Measurements from ENCODE around the gene C17orf50. TPM values are rescaled to one million over a fixed set of nuclear protein-coding genes. Genes with fewer than 3 reads are reported as not detected.

C17orf50 gene
- total RNA-seq, 2 experiments from 2014 or later: not detected

- POLR2A ChIA-PET: interaction anchor here (1.8 to 3.7 kb wide), 6 partner anchors 12 to 567 kb away, joined by 5 to 70 read pairs (median 14); partner anchors contain the start of genes AP2B1, MMP28 and PEX12
- H3K9me3 Mint-ChIP-seq: no peaks in the 10 kb centered on the region
- no peaks in the 10 kb centered on the region for H3K27me3 Mint-ChIP-seq
- DNase-seq: no peak
- no peak for ATAC-seq (ENCODE audit: low read depth)
- H3K27ac Mint-ChIP-seq: peak overlapping the region; percentile 99
- no peaks in the 10 kb centered on the region for H3K36me3 Mint-ChIP-seq
- peaks cover 37% of the 10 kb centered on the region for H3K4me1 Mint-ChIP-seq
- peak overlapping the region; percentile 93 for H3K4me3 Mint-ChIP-seq
Measured at GRCh38 chr17:35807371-35808144, 46.9 kb downstream of the C17orf50 start.

DNA sequence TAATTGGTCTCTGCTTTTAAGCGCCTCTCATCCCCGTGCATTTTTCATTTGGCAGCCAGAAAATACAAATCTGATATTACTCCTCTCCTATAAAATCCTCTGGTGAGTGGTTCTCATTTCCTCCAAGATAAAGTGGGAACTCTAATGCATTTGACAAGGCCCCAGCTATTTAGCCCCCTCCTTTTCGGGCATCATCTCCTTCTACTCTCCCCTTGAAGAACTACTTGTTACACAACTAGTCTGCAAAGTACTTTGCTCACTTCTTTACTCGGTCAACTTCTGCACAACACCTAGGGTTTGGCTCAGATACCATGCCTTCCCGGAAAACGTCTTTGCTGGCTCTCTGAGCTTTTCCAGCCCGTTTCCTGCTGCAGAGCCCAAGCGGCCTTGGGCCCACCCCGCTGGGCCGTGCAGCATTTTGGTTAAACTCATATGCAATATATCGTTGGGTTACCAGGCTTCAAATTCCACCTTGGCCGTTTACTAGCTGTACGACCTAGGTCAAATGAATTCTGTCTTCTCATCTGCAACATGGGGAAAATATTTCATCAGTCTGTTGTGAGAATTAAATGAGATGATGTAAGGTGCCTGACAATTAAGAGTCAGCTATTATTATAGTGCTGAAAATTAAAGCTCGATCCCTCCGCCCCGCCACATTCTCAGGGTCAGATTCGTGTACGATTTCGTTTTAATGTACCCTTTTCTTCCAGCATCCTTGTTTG lies 47.7 kb downstream of the C17orf50 start:
- Mint-ChIP-seq H3K9me3 (no peaks in the 10 kb centered on the region), H3K36me3 (no peaks in the 10 kb centered on the region), H3K4me3 (peak overlapping the region; percentile 93), H3K27me3 (no peaks in the 10 kb centered on the region), H3K27ac (peak overlapping the region; percentile 99), H3K4me1 (peaks cover 41% of the 10 kb centered on the region)
- POLR2A ChIA-PET: interaction anchor here (0.7 to 3.7 kb wide), 37 partner anchors 8 to 689 kb away, joined by 3 to 70 read pairs (median 5); partner anchors contain the start of genes AP2B1, C17orf50, MMP28 and PEX12
- DNase-seq: no peak
- no peak for ATAC-seq (ENCODE audit: low read depth)

- no peaks in the 10 kb centered on the region for H3K27me3 Mint-ChIP-seq
- peak within 1 kb of the TSS; percentile 93 for H3K4me3 Mint-ChIP-seq
- POLR2A ChIA-PET: interaction anchor here (0.7 to 3.7 kb wide), 42 partner anchors 8 to 689 kb away, joined by 3 to 70 read pairs (median 5); partner anchors contain the start of genes AP2B1, C17orf50, MMP28 and PEX12
- DNase-seq (peak; percentile 98), ATAC-seq (ENCODE audit: low read depth) (peak; percentile 92)
- peak within 1 kb of the TSS; percentile 99 for H3K27ac Mint-ChIP-seq
- no peaks in the 10 kb centered on the region for H3K9me3 Mint-ChIP-seq
- H3K36me3 Mint-ChIP-seq: no peaks in the 10 kb centered on the region
- peaks cover 46% of the 10 kb centered on the region for H3K4me1 Mint-ChIP-seq
Measured at GRCh38 chr17:35808962-35809854, 48.5 kb downstream of the C17orf50 start, which contains the start of gene TAF15. TAF15 (plus strand) TSS chr17:35809484; CDS start chr17:35809570, 86 bp downstream.

DNA sequence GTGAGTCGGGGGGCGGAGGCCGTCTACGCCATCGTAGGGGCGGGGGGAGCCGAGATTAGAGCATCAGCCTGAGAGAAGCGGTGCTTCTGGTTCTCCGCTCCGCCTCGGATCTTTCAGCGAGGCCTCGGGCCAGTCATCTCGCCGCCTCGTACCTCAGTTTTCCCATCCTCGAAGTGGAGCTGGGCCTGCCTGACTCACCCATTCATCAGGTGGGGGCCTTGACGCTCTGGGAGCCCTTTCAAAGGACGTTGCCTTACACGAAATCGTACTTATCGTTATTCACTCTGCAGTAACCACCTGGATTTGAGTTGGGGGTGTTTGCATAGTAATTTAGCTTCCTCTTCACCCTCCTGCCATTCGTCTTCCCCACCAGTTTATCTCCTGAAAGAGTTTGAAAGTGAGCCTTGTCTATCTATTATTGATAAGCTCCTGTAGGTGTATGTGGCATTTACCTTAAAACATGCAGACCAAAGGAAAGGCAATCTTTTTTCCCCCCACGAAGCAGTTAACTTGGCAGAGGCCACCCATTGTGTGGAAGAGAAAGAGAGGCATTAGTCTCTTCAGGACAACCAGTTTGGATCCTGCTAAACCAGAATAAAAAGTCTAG lies 49.3 kb downstream of the C17orf50 start:
- no peaks in the 10 kb centered on the region for H3K9me3 Mint-ChIP-seq
- H3K36me3 Mint-ChIP-seq: no peaks in the 10 kb centered on the region
- no peaks in the 10 kb centered on the region for H3K27me3 Mint-ChIP-seq
- POLR2A ChIA-PET: interaction anchor here (0.5 to 3.7 kb wide), 20 partner anchors 10 to 570 kb away, joined by 3 to 70 read pairs (median 6); partner anchors contain the start of genes AP2B1, MMP28, PEX12 and RDM1
- H3K4me1 Mint-ChIP-seq: peaks cover 49% of the 10 kb centered on the region
- H3K27ac Mint-ChIP-seq: peak overlapping the region; percentile 99
- H3K4me3 Mint-ChIP-seq: peak overlapping the region; percentile 93
- ATAC-seq (ENCODE audit: low read depth) (peak; percentile 4), DNase-seq (no peak)

DNA sequence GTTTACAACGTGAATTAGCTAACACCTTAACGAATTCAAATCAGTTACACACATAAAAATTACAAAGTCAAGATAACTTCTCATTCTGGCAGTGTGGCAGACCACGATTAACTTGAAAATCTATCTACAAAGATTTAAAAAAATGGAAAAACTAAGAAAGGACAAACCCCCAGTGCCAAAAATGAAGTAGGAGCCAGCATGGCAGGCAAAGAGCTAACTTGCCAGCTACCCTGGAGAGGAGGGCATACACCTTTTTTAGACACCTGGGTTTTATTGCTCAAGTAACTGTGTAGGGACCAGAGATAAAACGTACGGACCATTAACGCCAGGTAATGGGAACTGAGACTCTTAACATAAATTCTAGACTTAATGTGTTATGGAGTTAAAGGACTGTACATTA lies 51.1 kb downstream of the C17orf50 start:
- H3K27me3 Mint-ChIP-seq: no peaks in the 10 kb centered on the region
- peak overlapping the region; percentile 9 for H3K4me3 Mint-ChIP-seq
- H3K36me3 Mint-ChIP-seq: peaks cover 4% of the 10 kb centered on the region
- no peak for DNase-seq
- H3K27ac Mint-ChIP-seq: no peak overlapping the region
- H3K4me1 Mint-ChIP-seq: peaks cover 51% of the 10 kb centered on the region
- POLR2A ChIA-PET: no interaction called here
- no peaks in the 10 kb centered on the region for H3K9me3 Mint-ChIP-seq
- no peak for ATAC-seq (ENCODE audit: low read depth)

- no peaks in the 10 kb centered on the region for H3K9me3 Mint-ChIP-seq
- H3K27ac Mint-ChIP-seq: no peak overlapping the region
- H3K36me3 Mint-ChIP-seq: peaks cover 4% of the 10 kb centered on the region
- H3K4me1 Mint-ChIP-seq: peaks cover 48% of the 10 kb centered on the region
- ATAC-seq (ENCODE audit: low read depth): no peak
- no peaks in the 10 kb centered on the region for H3K27me3 Mint-ChIP-seq
- POLR2A ChIA-PET: interaction anchor here (0.7 kb wide), 1 partner anchor 372 kb away, joined by 4 read pairs; no protein-coding TSS in a partner anchor
- H3K4me3 Mint-ChIP-seq: no peak overlapping the region
- no peak for DNase-seq
Measured at GRCh38 chr17:35812456-35812855, 51.8 kb downstream of the C17orf50 start.

Other genes with a start within 250 kb of the C17orf50 start
- gene SLFN12L, start 223.2 kb upstream of the C17orf50 start, total RNA-seq: 100 to 1,000 TPM; 133 to 139 TPM
- not detected for gene SLFN14, start 200.1 kb upstream of the C17orf50 start, total RNA-seq
- gene PEX12, start 182.3 kb upstream of the C17orf50 start, total RNA-seq: 1 to 10 TPM; 4.4 to 4.6 TPM
- gene AP2B1, start 173.6 kb upstream of the C17orf50 start, total RNA-seq: 100 to 1,000 TPM; 154 to 163 TPM
- under 1 TPM; 0.09 to 0.53 TPM for gene RASL10B, start 29.2 kb upstream of the C17orf50 start, total RNA-seq
- under 1 TPM in 1 of 2 experiments, not detected in 1; 0.11 TPM for gene GAS2L2, start 7.6 kb upstream of the C17orf50 start, total RNA-seq
- under 1 TPM; 0.45 to 0.75 TPM for gene MMP28, start 34.8 kb downstream of the C17orf50 start, total RNA-seq
- 100 to 1,000 TPM; 291 to 299 TPM for gene TAF15, start 48.6 kb downstream of the C17orf50 start, total RNA-seq
- gene HEATR9, start 108.0 kb downstream of the C17orf50 start, total RNA-seq: 1 to 10 TPM; 6.3 to 6.7 TPM
- 100 to 1,000 TPM; 782 to 938 TPM for gene CCL5, start 119.5 kb downstream of the C17orf50 start, total RNA-seq
- 10 to 100 TPM; 17.3 to 25.0 TPM for gene RDM1, start 169.9 kb downstream of the C17orf50 start, total RNA-seq
- gene LYZL6, start 182.8 kb downstream of the C17orf50 start, total RNA-seq: not detected
- gene CCL16, start 220.6 kb downstream of the C17orf50 start, total RNA-seq: not detected
- gene CCL14, start 225.8 kb downstream of the C17orf50 start, total RNA-seq: not detected
- gene CCL15, start 240.7 kb downstream of the C17orf50 start, total RNA-seq: not detected